ENCODE measurements around the gene ITPR2.

The ITPR2 gene

GRCh38 chr12:26443309-26443708 lies 389.7 kb downstream of the ITPR2 start:
- H3K27ac ChIP-seq (ENCODE audit: low read length) = no peak overlapping the region
- no peak for DNase-seq
- no peaks in the 10 kb centered on the region for H4K20me1 ChIP-seq (ENCODE audit: insufficient read depth, low read length)
- TF ChIP-seq CTCF (IDR thresholded peaks at IDR 0.05; ENCODE audit: low read length) = no peak
- no peak for TF ChIP-seq EZH2phosphoT487 (IDR thresholded peaks at IDR 0.05; ENCODE audit: low read length)
- no peak for TF ChIP-seq EZH2 (optimal IDR thresholded peaks at IDR 0.05; ENCODE audit: low read depth, low read length)
- no peak overlapping the region for H3K9ac ChIP-seq (ENCODE audit: low read length)
- H3K79me2 ChIP-seq (ENCODE audit: low read length) = no peaks in the 10 kb centered on the region
- no peaks in the 10 kb centered on the region for H3F3A ChIP-seq (ENCODE audit: insufficient read depth, low read length)
- H2AFZ ChIP-seq (ENCODE audit: low read length) = no peak overlapping the region
- H3K27me3 ChIP-seq (replicated peaks; ENCODE audit: insufficient read depth, low read length) = no peaks in the 10 kb centered on the region
- no peaks in the 10 kb centered on the region for H3K4me1 ChIP-seq (ENCODE audit: low read length)
- H3K9me3 ChIP-seq (replicated peaks; ENCODE audit: insufficient read depth, low read length) = no peaks in the 10 kb centered on the region
- H3K36me3 ChIP-seq (replicated peaks; ENCODE audit: insufficient read depth, low read length) = no peaks in the 10 kb centered on the region
- no peak overlapping the region for H3K4me2 ChIP-seq (ENCODE audit: low read depth, low read length)
- no peak overlapping the region for H3K4me3 ChIP-seq (ENCODE audit: low read length)
- no peaks in the 10 kb centered on the region for H3K9me2 ChIP-seq (replicated peaks; ENCODE audit: insufficient read depth, low read length)

GRCh38 chr12:26441434-26441833 lies 391.6 kb downstream of the ITPR2 start:
- Histone ChIP-seq H3K27ac (ENCODE audit: low read length) (no peak overlapping the region), H4K20me1 (ENCODE audit: insufficient read depth, low read length) (no peaks in the 10 kb centered on the region), H3K9ac (ENCODE audit: low read length) (no peak overlapping the region), H3F3A (ENCODE audit: insufficient read depth, low read length) (no peaks in the 10 kb centered on the region), H3K4me2 (ENCODE audit: low read depth, low read length) (no peak overlapping the region), H3K9me2 (replicated peaks; ENCODE audit: insufficient read depth, low read length) (no peaks in the 10 kb centered on the region), H3K36me3 (replicated peaks; ENCODE audit: insufficient read depth, low read length) (no peaks in the 10 kb centered on the region), H3K4me1 (ENCODE audit: low read length) (no peaks in the 10 kb centered on the region), H2AFZ (ENCODE audit: low read length) (no peak overlapping the region), H3K79me2 (ENCODE audit: low read length) (no peaks in the 10 kb centered on the region), H3K27me3 (replicated peaks; ENCODE audit: insufficient read depth, low read length) (no peaks in the 10 kb centered on the region), H3K9me3 (replicated peaks; ENCODE audit: insufficient read depth, low read length) (no peaks in the 10 kb centered on the region), H3K4me3 (ENCODE audit: low read length) (no peak overlapping the region)
- no peak for TF ChIP-seq EZH2phosphoT487 (IDR thresholded peaks at IDR 0.05; ENCODE audit: low read length)
- no peak for TF ChIP-seq CTCF (IDR thresholded peaks at IDR 0.05; ENCODE audit: low read length)
- TF ChIP-seq EZH2 (optimal IDR thresholded peaks at IDR 0.05; ENCODE audit: low read depth, low read length) = no peak
- DNase-seq = no peak

GRCh38 chr12:26435069-26435404 lies 398.0 kb downstream of the ITPR2 start:
- TF ChIP-seq EZH2phosphoT487 (IDR thresholded peaks at IDR 0.05; ENCODE audit: low read length) (no peak), CTCF (IDR thresholded peaks at IDR 0.05; ENCODE audit: low read length) (no peak), EZH2 (optimal IDR thresholded peaks at IDR 0.05; ENCODE audit: low read depth, low read length) (no peak)
- no peaks in the 10 kb centered on the region for H3K9me2 ChIP-seq (replicated peaks; ENCODE audit: insufficient read depth, low read length)
- H3K9me3 ChIP-seq (replicated peaks; ENCODE audit: insufficient read depth, low read length) = no peaks in the 10 kb centered on the region
- H3K27me3 ChIP-seq (replicated peaks; ENCODE audit: insufficient read depth, low read length) = no peaks in the 10 kb centered on the region
- H3K4me2 ChIP-seq (ENCODE audit: low read depth, low read length) = no peak overlapping the region
- H3F3A ChIP-seq (ENCODE audit: insufficient read depth, low read length) = no peaks in the 10 kb centered on the region
- no peak overlapping the region for H3K27ac ChIP-seq (ENCODE audit: low read length)
- H2AFZ ChIP-seq (ENCODE audit: low read length) = no peak overlapping the region
- no peak overlapping the region for H3K4me3 ChIP-seq (ENCODE audit: low read length)
- no peaks in the 10 kb centered on the region for H3K79me2 ChIP-seq (ENCODE audit: low read length)
- H3K9ac ChIP-seq (ENCODE audit: low read length) = no peak overlapping the region
- H4K20me1 ChIP-seq (ENCODE audit: insufficient read depth, low read length) = no peaks in the 10 kb centered on the region
- H3K36me3 ChIP-seq (replicated peaks; ENCODE audit: insufficient read depth, low read length) = no peaks in the 10 kb centered on the region
- DNase-seq = no peak
- H3K4me1 ChIP-seq (ENCODE audit: low read length) = no peaks in the 10 kb centered on the region

Measured in MM.1S (cell line).